Left ventricle myocardium inferior (tissue), 1 donor: ENCODE results near the gene PDGFB. TPM values are rescaled to one million over a fixed set of nuclear protein-coding genes. Genes with fewer than 3 reads are reported as not detected.

ENCODE experiments used
- DNase-seq: peaks from one replicate; pipeline ENCODE4 v3.0.0-alpha.2; 2020
- H3K27ac ChIP-seq: fragments of 200-600 bp; replicated peaks from 2 replicates; pipeline ENCODE4 v1.8.0; 2021
- H3K27me3 ChIP-seq: fragments of 200-600 bp; 2 replicates; pipeline ENCODE4 v1.8.0; 2021; ENCODE audit warnings: low read depth
- H3K36me3 ChIP-seq: fragments of 200-600 bp; 2 replicates; pipeline ENCODE4 v1.8.0; 2021
- H3K4me1 ChIP-seq: fragments of 200-600 bp; 2 replicates; pipeline ENCODE4 v1.8.0; 2021
- H3K4me3 ChIP-seq: fragments of 200-600 bp; 2 replicates; pipeline ENCODE4 v1.8.0; 2021; ENCODE audit warnings: mild to moderate bottlenecking, moderate library complexity
- H3K9me3 ChIP-seq: fragments of 200-600 bp; replicated peaks from 2 replicates; pipeline ENCODE4 v1.8.0; 2021
- intact Hi-C: fragments of 100-400 bp; cut with micrococcal nuclease; formaldehyde crosslinking; loops from one replicate; pipeline ENCODE4 v1.11.0; 2022
- total RNA-seq: library from RNA; stranded (reverse); fragmentation: NEBNext Ultra II Directional; extraction: Animal tissue kit (Norgen Biotek cat#: 25700); gene quantifications from one replicate; pipeline ENCODE4 v1.2.1, GENCODE V29; 2021
- TF ChIP-seq, protein P1 (sequence below): fragments of 200-600 bp; IDR thresholded peaks from 2 replicates; pipeline ENCODE4 v1.8.0; 2021; ENCODE audit warnings: antibody characterized with exemption, mild to moderate bottlenecking, borderline replicate concordance
- donor health status: DM: no; HTN: yes; CAD: no; lungs with severe emphysema.

The PDGFB gene
- total RNA-seq, 1 donor from 2014 or later: 17.2 TPM

DNA sequence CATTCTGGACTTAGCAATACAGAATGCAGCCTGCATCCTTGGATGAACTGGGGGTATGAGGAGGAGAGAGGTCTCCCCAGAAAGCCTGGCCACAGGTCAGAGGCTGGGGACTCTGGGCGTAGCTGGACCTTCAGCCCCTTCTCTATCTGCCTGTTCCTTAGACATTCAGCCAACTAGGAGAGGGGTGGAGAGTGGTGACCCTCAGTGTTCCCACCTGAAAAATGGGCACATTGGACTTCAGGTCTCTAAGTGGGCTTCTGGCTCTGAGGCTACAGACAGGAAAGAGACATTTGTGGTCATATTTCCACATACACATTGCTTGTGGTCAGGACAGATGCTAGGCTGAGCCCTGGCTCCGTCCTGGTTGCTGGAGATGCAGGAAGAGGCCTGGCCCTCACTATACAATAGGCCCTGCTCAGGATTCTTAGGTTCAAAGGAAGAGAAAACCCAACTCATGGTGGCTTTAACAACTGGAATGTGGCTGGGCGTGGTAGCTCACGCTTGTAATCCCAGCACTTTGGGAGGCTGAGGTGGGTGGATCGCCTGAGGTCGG lies 62.2 kb downstream of the PDGFB start:
- H3K27me3 ChIP-seq: no peaks in the 10 kb centered on the region
- intact Hi-C loops: no loop called here
- H3K9me3 ChIP-seq: peaks cover 10% of the 10 kb centered on the region
- H3K27ac ChIP-seq: no peak overlapping the region
- DNase-seq: no peak
- no peaks in the 10 kb centered on the region for H3K36me3 ChIP-seq
- H3K4me1 ChIP-seq: peaks cover 49% of the 10 kb centered on the region
- TF ChIP-seq, protein P1, sequence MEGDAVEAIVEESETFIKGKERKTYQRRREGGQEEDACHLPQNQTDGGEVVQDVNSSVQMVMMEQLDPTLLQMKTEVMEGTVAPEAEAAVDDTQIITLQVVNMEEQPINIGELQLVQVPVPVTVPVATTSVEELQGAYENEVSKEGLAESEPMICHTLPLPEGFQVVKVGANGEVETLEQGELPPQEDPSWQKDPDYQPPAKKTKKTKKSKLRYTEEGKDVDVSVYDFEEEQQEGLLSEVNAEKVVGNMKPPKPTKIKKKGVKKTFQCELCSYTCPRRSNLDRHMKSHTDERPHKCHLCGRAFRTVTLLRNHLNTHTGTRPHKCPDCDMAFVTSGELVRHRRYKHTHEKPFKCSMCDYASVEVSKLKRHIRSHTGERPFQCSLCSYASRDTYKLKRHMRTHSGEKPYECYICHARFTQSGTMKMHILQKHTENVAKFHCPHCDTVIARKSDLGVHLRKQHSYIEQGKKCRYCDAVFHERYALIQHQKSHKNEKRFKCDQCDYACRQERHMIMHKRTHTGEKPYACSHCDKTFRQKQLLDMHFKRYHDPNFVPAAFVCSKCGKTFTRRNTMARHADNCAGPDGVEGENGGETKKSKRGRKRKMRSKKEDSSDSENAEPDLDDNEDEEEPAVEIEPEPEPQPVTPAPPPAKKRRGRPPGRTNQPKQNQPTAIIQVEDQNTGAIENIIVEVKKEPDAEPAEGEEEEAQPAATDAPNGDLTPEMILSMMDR: no peak
- no peak overlapping the region for H3K4me3 ChIP-seq

DNA sequence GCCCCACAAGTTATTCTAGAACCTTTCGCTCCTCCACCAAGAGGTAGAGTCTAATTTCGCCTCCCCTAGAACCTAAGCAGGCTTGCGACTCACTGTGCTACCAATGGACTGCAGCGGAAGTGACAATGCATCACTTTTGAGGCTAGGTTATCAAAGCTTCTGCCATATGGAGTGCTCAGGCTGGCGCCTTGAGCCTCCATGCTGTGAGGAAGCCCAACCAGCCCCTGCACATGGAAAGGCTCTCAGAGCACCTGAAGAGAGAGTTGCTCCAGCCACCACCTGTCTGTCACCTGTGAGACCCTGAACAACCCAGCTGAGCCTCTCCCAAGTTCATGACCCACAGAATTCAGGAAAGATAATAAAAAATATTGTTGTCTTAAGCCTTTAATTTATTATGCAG lies 63.0 kb downstream of the PDGFB start:
- Histone ChIP-seq H3K27me3 (no peaks in the 10 kb centered on the region), H3K9me3 (peaks cover 10% of the 10 kb centered on the region), H3K36me3 (no peaks in the 10 kb centered on the region), H3K4me3 (no peak overlapping the region), H3K27ac (no peak overlapping the region), H3K4me1 (peaks cover 57% of the 10 kb centered on the region)
- no peak for DNase-seq
- TF ChIP-seq, protein P1: no peak
- intact Hi-C loops: no loop called here

DNA sequence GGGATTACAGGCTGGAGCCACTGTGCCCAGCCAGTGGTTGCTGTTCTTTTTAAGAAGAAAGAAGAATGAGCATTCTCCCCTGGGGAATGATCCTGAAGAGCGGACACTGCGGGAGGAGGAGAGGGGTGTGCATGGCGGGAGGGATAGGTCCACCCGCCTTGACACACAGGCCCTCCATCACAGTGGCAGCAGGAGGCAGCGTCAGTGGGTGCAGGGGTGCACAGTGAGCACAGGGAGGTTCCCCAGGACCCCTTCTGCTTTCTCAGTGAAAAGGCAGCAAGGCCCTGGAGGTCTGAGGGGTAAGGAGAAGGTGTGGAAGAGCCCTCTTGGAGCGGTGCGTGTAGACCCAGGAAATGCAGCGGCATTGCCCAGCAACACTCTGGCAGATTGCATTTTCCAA lies 63.4 kb downstream of the PDGFB start:
- TF ChIP-seq, protein P1: no peak
- peaks cover 10% of the 10 kb centered on the region for H3K9me3 ChIP-seq
- peaks cover 61% of the 10 kb centered on the region for H3K4me1 ChIP-seq
- no peaks in the 10 kb centered on the region for H3K36me3 ChIP-seq
- no peak overlapping the region for H3K27ac ChIP-seq
- no peaks in the 10 kb centered on the region for H3K27me3 ChIP-seq
- intact Hi-C loops: no loop called here
- DNase-seq: no peak
- no peak overlapping the region for H3K4me3 ChIP-seq

DNA sequence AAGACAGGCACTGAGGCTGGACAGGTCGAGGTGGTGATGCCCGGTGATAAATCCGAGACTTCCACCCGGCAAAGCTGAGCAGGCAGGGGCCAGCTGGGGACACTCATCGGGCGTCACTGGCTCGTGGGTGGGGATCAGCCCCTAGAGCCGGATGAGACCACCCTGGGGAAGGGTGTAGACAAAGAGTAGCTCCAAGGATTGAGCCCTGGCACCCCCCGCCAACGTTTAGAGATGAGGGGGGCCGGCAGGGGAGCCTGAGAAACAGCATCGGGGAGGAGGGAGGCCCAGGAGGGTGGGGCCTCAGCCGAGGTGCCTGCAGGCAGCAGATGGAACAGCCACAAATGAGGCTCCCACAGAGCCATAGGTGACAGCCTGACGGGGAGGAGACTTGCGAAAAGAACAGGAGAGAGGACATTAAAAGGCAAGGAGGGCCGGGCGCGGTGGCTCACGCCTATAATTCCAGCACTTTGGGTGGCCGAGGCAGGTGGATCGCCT lies 64.9 kb downstream of the PDGFB start:
- intact Hi-C loops: loop anchor here (10.0 kb wide), 1 partner anchor 55 kb away; no protein-coding TSS in a partner anchor
- Histone ChIP-seq H3K4me3 (no peak overlapping the region), H3K27me3 (no peaks in the 10 kb centered on the region), H3K4me1 (peaks cover 61% of the 10 kb centered on the region), H3K36me3 (no peaks in the 10 kb centered on the region), H3K27ac (peak overlapping the region; percentile 88), H3K9me3 (peaks cover 10% of the 10 kb centered on the region)
- DNase-seq: no peak
- TF ChIP-seq, protein P1: no peak

DNA sequence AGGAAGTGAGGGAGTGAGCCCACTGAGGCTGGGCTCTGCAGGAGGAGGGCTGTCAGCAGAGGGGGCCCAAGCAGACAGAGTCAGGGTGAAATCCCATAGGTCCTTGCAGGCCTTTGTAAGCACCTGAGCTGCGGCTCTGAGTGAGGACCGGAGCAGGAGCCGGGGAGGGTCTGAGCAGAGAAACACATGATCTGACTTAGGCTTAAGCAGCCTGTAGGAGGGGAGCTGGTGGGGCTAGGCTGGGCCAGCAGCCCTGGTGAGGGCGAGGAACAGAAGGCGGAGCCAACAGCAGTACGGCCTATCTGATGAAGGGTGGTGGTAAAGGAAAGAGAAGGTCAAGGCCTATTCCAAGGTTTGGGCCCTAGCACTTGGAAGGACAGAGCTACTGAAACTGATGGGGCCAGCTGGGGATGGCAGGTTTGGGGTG lies 65.4 kb downstream of the PDGFB start:
- Histone ChIP-seq H3K36me3 (no peaks in the 10 kb centered on the region), H3K27ac (peak overlapping the region; percentile 88), H3K4me3 (no peak overlapping the region), H3K4me1 (peaks cover 61% of the 10 kb centered on the region), H3K9me3 (peaks cover 10% of the 10 kb centered on the region), H3K27me3 (no peaks in the 10 kb centered on the region)
- intact Hi-C loops: loop anchor here (10.0 kb wide), 1 partner anchor 55 kb away; no protein-coding TSS in a partner anchor
- DNase-seq: no peak
- TF ChIP-seq, protein P1: no peak
